ENCODE results near the gene SMIM35.

SMIM35 gene

GRCh38 chr11:118056806-118057205 lies 30.0 kb downstream of the SMIM35 start:
- no peak for ATAC-seq

DNA sequence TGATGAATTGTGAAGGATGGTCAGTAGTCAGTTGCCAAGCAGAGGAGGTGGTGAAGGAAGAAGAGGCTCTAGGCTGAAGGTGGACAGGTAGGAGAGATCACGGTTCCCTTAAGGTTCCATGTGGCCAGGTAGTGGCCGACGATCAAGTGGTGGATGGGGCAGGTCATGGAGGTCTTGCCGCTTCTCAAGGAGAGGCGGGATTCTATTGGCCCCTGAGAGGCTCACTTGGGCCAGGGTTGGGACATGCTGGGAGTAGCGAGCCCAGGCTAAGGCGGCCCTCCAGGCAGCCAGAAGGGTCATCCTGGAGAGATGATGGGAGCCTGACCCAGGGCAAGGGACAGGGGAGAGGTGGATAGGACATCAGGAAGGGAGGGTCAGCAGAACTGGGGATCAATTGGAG lies 30.8 kb downstream of the SMIM35 start:
- no peak for ATAC-seq

GRCh38 chr11:118054712-118055640 lies 31.8 kb downstream of the SMIM35 start:
- ATAC-seq = no peak

DNA sequence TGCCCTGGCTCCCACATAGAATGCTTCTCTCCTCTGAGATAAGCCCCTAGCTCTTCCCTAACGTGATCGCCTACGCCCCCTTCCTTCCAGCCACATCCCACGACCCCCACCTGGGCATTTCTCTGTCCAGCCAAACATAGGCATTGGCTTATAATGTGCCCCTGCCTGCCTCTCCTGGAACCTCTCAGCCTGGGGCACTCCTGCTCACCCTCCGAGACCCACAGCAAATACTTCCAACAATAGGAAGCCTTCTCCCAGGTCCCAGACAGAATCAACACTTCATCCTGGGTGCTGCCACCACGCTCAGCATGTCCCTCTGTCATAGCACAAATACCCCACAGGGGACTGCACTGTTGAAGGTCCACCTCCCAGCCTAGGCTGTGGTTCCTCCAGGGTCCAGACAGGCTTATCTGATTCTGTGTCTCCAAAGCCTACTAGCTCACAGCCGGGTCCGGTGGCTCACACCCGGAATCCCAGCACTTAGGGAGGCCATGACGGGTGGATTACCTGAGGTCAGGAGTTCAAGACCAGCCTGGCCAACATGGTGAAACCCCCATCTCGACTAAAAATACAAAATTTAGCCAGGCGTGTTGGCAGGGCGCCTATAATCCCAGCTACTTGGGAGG lies 34.1 kb downstream of the SMIM35 start:
- ATAC-seq = no peak

DNA sequence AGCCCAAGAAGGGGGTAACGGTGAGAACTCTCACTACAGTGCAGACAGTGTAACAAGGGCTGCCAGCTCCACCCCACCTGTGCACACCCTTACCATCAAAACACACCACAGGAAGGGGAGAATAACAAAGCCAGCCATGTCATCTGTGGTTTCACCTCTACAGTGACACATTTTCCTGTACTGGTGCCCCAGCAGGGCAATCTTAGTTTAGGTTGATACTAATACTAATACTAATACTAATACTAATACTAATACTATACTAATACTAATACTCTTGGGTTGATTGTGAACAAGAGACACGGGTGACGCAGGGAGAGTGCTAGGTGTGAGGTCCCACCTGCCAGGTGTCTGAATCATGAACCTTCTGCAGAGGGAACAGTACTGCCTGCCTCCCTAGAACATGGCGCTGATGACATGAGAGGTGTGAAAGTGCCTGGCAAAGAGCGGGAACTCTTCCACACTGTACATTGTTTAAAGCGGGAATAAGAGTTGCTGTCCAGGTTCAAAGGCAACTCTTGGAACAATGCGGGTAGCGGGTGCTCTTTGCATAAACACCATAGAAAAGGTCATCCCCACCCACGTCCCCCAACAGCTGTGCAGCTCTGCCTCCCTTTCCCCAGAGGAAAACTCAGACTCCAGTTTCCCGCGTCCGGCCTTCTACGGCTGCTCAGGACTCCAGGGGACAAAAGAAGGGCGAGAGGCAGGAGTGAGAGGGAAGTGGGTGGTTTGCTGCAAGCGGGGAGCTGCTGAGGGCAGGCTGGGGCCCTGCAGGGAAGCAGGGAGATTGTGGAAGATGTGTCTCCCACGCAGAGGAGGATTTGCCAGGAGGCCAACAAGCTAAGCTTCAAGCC lies 34.9 kb downstream of the SMIM35 start:
- ATAC-seq = peak; percentile 93 to 94

DNA sequence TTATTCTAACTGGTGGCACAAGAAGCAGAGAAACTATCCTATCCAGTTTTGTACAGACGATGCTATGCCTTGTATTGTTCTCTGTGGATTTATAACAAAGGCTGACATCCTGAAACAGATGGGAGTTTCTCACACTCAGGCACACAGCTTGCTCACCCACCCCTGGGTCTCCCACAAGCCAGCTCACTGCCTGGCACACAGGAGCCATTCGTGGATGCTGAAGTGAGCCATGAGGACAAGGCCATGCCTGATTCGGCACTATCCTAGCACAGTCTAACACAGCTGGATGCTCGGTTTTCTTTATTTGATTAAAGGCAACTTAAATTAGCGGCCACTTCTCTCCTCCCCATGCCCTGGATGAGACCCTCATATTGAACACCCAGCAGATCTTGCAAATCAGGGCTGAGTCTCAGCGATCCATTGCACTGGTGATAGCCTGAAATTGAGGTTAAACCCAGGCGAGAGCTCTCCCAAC lies 35.6 kb downstream of the SMIM35 start:
- ATAC-seq = no peak

- ATAC-seq = no peak
Observed at GRCh38 chr11:118050208-118050891, 36.4 kb downstream of the SMIM35 start.

- no peak for ATAC-seq
Observed at GRCh38 chr11:118049771-118050170, 37.0 kb downstream of the SMIM35 start.

GRCh38 chr11:118048472-118049370 lies 38.0 kb downstream of the SMIM35 start:
- no peak for ATAC-seq

- no peak for ATAC-seq
Observed at GRCh38 chr11:118047749-118048148, 39.0 kb downstream of the SMIM35 start.

GRCh38 chr11:118046964-118047700 lies 39.6 kb downstream of the SMIM35 start:
- ATAC-seq = no peak

DNA sequence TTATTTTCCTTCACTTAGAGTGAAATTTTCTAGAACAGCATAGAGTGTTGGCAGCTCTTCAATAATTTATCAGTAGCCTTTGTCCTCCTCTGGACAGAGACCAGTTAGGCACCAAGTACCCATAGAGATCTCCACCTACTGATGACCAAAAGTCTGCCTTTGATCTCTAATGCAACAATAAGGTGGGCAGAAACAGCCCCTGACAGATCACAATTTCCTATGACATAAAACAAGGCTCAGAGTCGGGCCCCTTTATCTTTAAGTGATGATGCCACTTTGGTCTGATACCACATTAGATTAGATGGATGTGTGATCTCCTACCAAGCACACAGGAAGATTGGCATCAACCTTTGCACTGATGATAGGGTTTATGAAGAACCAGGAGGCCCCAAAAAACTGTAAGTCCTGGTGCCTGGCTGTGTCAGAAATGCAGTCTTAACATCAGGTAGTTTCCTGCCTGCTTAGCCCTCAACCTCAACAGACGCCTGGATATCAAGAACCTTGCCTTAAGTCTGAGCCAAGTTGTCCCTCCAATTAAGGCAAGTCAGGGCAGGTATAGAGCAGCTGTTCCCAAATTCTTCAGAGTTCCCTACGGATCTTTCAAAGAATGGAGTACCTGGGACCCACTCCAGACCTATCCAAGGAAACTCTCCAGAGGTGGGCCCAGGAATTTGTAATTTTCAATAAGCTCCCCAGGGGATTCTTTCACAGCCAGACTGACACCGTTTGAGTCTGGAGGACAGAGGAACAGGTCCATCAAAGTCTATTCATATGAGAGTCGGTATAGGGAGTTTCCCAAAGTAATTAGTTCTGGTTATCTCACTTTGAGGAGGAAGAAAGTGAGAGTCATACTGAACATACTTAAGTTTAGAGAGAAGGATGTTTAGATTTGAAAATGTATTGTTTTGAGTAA lies 40.5 kb downstream of the SMIM35 start:
- ATAC-seq = peak; percentile 76 to 81

DNA sequence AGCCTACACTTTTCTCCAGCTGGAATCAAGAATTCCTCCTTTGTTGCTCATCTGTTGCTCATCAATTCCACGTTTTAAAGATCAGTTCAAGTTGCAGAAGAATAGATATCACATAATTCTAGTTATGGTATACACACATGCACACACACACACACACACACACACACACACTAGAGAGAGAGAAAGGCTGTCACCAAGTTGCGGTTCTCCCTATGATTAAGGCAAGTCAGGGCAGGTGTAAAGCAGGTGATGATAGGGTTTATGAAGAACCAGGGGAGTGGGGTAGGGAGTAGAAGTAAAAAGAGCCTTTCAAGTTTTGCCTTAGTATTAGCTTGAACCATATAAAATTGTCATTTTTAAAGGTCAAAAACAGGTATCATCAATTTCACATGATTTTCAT lies 41.6 kb downstream of the SMIM35 start:
- ATAC-seq = peak; percentile 28 to 38

GRCh38 chr11:118042796-118043195 lies 44.0 kb downstream of the SMIM35 start:
- ATAC-seq = no peak

DNA sequence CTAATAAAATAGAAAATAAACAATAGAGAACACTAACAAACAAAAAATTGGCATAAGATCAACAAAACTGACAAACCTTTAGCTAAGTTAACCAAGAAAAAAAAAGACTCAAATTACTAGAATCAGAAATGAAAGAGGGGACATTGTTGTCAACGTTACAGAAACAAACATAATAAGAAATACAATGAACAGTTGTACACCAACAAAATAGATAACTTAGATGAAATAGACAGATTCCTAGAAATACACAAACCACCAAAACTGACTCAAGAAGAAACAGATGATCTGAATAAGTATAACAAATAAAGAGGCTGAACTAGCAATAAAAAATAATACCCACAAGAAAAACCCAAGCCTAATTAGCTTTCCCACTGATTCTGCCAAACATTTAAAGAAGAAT lies 44.6 kb downstream of the SMIM35 start:
- no peak for ATAC-seq

DNA sequence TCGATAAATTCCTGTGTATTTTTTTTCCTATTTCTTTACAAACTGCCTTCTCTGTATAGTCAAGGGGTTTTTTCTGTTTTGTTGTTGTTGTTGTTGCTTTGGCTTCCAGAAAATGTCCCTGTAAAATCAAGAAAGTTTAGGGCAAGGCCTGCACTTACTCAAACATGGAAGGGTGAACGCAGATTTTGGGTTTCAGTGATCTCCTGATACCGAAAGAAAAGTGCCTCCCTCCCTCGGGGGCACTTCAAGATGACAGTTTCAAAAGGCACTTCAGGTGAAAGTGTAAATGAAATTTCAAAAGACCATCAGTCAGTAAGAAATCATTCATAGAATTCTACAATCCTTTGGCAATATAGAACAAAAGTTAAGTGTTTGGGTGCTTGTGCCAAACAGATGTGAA lies 53.3 kb downstream of the SMIM35 start:
- no peak for ATAC-seq

- ATAC-seq = no peak
Observed at GRCh38 chr11:118028626-118029025, 58.1 kb downstream of the SMIM35 start.

DNA sequence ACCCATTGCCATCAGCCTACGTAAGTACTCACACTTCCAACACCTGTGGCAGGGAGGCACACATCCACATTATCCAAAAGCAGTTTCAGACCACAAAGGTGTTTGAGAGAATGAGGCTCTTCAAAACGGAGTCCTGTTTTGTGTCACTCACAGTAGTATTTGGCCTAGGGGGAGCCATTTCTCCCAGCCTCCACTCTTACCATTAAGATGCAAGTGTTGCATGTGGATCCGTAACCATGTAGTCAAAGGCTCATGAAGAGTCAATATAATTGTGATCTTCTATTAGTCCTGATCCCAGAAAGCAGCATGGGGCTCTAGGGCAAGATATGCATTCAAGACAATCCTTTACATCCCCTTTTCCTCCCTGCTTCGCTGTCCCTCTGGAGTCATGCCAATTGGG lies 59.1 kb downstream of the SMIM35 start:
- no peak for ATAC-seq

DNA sequence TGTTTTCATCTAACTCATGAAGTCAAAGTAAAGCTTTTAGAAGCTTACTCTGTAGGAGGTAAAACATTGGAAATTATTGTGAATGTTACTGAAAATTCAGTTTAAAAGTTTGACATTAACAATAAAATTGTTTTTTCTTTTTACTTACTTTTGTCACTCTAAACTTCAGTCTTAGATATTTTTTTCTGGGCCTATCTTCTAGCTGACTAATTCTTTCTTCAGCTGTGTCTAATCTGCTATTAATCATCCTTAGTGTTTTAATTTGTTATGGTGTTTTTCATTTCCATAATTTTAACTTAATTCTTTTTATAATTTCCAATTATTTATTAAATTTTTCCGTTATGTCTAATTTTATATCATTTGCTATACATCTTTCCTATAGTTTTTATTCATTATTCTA lies 65.6 kb downstream of the SMIM35 start:
- no peak for ATAC-seq

DNA sequence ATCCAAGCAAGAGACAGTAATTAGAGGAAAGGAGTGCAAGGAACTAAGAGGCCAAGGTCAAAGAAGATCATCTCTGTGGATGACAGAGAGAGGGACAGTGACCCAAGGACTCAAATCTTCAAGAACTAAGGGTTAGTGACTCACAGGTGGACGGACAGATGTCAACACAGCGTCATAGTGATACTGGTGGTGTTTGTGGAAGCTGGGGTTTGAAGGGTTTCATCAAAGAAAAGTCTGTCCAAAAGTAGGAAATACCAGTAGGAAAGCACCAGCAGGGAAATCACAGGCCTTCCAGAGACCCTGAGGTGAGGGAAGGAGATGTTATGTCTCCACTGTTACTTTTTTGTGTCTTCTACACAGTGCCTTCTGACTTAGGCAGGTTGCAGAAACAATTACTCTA lies 68.4 kb downstream of the SMIM35 start:
- ATAC-seq = no peak

Measured in activated CD4-positive, CD25-positive, alpha-beta regulatory T cell treated with anti-CD3 and anti-CD28 coated beads, Interleukin-2, amount 50 U/mL, for 24 hours (primary cell).